Upper lobe of right lung (tissue), 1 donor: ENCODE data around the gene MYO16. TPM values are rescaled to one million over a fixed set of nuclear protein-coding genes. Genes with fewer than 3 reads are reported as not detected.
"Not testable (repeated sequence)": the region's sequence is repeated elsewhere in the genome, so short reads cannot be mapped to it uniquely, and the experiment has no call there.

Source experiments
- ATAC-seq: fragments of 200-7000 bp; cut with Tn5 transposase; one replicate; pipeline ENCODE4 v1.9.1; 2020; ENCODE audit warnings: mild to moderate bottlenecking, moderate library complexity
- DNase-seq: peaks from one replicate; pipeline ENCODE4 v3.0.0-alpha.2; 2020
- H3K27ac ChIP-seq: fragments of 200-600 bp; one replicate; pipeline ENCODE4 v1.8.0; 2022
- H3K27me3 ChIP-seq: fragments of 200-600 bp; one replicate; pipeline ENCODE4 v1.8.0; 2022; ENCODE audit warnings: mild to moderate bottlenecking
- H3K36me3 ChIP-seq: fragments of 200-600 bp; one replicate; pipeline ENCODE4 v1.8.0; 2022
- H3K4me1 ChIP-seq: fragments of 200-600 bp; one replicate; pipeline ENCODE4 v1.8.0; 2022
- H3K4me3 ChIP-seq: fragments of 200-600 bp; one replicate; pipeline ENCODE4 v1.8.0; 2022; ENCODE audit warnings: mild to moderate bottlenecking
- H3K9me3 ChIP-seq: fragments of 200-600 bp; one replicate; pipeline ENCODE4 v1.8.0; 2022
- intact Hi-C: fragments of 100-400 bp; cut with DNase I; formaldehyde crosslinking; loops from one replicate; pipeline ENCODE4 v1.11.0; 2022
- total RNA-seq: library from RNA; stranded (reverse); fragmentation: NEBNext Ultra II Directional; extraction: Animal tissue kit (Norgen Biotek cat#: 25700); gene quantifications from one replicate; pipeline ENCODE4 v1.2.1, GENCODE V29; 2021
- TF ChIP-seq, protein P1 (sequence below): fragments of 200-600 bp; IDR thresholded peaks from one replicate; pipeline ENCODE4 v1.8.0; 2022; ENCODE audit warnings: antibody characterized with exemption
- donor health status: DM: no; HTN: yes; CAD: no; lungs with severe emphysema.

MYO16 gene
- total RNA-seq, 1 donor from 2014 or later, result 0.46 TPM

DNA sequence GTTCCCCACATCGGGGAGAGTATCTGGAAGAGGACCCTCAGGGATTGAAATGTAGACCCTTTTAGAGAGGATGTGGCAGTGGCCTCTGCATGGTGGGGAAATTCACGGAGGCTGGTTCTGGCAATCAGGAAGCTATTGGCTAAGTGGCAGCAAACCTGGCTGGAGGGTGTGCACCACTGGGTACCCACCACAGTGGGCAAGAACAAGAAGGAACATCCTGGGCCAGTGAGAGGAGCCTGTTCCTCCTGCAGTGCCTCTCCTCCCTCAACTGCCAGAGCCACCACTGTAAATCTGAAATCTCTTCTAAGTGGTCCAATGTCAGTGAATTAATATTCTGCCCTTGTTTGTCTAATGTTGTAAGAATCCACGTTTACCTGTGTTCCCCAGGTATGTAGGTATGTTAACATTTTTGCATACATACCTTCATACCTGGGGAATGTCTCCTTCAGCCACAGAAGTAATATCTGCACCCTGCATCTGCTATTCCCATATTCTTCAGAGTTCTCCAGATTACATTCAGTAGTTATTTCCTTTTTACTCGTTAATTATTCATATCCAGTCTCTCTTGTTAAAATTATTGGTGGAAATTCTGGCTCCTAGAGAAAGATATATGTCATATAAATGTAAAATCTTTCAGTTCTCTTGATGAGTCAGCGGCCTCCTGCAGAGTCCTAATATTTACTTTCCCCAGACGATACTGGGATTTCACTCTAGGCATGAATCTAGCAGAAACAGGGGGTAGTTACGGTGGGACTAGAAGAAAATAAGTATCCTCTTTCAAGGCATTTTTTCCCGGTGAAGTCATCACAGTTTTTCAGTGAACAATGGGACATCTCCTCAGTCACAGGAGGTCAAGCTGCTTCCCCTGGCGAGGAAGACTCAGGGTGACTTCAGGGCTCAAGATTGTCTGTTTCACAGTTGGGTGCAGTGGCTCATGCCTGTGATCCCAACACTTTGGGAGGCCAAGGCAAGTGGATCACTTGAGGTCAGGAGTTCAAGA is 148.3 kb downstream of the MYO16 start:
- DNase-seq (no peak), ATAC-seq (no peak)
- no peaks in the 10 kb centered on the region for H3K4me1 ChIP-seq
- TF ChIP-seq, protein P1, sequence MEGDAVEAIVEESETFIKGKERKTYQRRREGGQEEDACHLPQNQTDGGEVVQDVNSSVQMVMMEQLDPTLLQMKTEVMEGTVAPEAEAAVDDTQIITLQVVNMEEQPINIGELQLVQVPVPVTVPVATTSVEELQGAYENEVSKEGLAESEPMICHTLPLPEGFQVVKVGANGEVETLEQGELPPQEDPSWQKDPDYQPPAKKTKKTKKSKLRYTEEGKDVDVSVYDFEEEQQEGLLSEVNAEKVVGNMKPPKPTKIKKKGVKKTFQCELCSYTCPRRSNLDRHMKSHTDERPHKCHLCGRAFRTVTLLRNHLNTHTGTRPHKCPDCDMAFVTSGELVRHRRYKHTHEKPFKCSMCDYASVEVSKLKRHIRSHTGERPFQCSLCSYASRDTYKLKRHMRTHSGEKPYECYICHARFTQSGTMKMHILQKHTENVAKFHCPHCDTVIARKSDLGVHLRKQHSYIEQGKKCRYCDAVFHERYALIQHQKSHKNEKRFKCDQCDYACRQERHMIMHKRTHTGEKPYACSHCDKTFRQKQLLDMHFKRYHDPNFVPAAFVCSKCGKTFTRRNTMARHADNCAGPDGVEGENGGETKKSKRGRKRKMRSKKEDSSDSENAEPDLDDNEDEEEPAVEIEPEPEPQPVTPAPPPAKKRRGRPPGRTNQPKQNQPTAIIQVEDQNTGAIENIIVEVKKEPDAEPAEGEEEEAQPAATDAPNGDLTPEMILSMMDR, result no peak
- no peaks in the 10 kb centered on the region for H3K27me3 ChIP-seq
- no peak overlapping the region for H3K27ac ChIP-seq
- no peaks in the 10 kb centered on the region for H3K36me3 ChIP-seq
- intact Hi-C loops, result no loop called here
- no peak overlapping the region for H3K4me3 ChIP-seq
- H3K9me3 ChIP-seq, result no peaks in the 10 kb centered on the region

DNA sequence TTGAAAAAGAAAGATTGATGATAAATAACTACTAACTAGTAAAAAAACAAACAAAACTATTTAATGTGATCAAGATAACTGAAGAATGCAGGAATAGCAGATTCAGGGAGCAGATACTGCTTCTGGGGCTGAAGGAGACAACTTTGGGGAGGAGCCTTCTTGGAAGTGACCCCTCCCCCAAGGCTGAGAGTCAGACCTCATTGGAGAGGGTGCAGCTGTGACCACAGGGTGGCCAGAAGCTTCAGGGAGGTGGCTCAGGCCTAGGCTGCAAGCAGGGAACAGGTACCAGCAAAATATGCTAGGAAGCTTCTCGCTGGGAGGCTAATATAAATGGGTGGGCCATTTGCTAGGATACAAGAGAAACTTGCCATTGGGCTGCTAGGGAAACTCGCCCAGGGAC is 149.9 kb downstream of the MYO16 start:
- Histone ChIP-seq H3K36me3 (no peaks in the 10 kb centered on the region), H3K9me3 (no peaks in the 10 kb centered on the region), H3K4me3 (no peak overlapping the region), H3K27me3 (no peaks in the 10 kb centered on the region), H3K27ac (no peak overlapping the region), H3K4me1 (no peaks in the 10 kb centered on the region)
- TF ChIP-seq, protein P1, result no peak
- ATAC-seq (no peak), DNase-seq (no peak)
- intact Hi-C loops, result no loop called here

DNA sequence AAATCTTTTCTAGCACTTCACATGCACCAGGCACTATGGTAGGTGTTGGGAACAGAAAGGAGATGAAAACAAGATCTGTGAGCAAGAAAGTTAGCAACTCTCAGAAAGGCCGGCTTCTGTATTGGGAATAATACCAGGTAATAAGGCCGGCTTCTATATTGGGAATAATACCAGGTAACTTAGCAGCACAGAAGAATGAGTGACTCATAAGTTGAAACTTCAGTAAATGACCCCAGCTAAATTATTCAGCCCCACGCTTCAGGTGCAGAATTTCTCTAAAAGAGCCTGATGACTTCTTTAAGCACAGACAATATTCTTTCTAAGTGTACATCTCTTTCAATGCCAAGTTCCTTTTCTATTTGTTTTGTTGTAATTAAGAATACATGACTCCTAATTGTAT is 151.3 kb downstream of the MYO16 start:
- Histone ChIP-seq H3K36me3 (no peaks in the 10 kb centered on the region), H3K4me3 (no peak overlapping the region), H3K9me3 (no peaks in the 10 kb centered on the region), H3K4me1 (no peaks in the 10 kb centered on the region), H3K27ac (no peak overlapping the region), H3K27me3 (no peaks in the 10 kb centered on the region)
- intact Hi-C loops, result no loop called here
- TF ChIP-seq, protein P1, result no peak
- ATAC-seq (no peak), DNase-seq (no peak)

DNA sequence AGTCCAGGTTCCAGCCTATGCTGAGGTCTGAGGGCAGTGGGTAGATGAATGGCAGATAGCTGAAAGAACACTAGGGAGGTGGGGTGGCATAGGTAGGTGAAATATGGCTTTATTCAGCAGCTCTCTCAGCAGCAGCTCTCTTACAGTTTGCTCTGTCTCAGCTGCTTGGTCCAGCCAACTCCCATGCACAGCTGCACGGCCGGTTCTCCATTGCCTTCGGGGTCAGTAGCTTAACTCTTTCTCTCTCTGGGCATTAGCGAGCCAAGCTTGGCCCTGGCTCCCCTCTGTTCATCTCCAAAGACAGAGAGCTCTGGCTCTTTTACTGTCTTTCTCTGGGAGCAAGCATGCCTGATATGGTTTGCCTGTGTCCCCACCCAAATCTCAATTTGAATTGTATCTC is 151.9 kb downstream of the MYO16 start:
- Histone ChIP-seq H3K4me1 (no peaks in the 10 kb centered on the region), H3K36me3 (no peaks in the 10 kb centered on the region), H3K4me3 (no peak overlapping the region), H3K9me3 (no peaks in the 10 kb centered on the region), H3K27ac (no peak overlapping the region), H3K27me3 (no peaks in the 10 kb centered on the region)
- ATAC-seq (no peak), DNase-seq (no peak)
- TF ChIP-seq, protein P1, result no peak
- intact Hi-C loops, result no loop called here

DNA sequence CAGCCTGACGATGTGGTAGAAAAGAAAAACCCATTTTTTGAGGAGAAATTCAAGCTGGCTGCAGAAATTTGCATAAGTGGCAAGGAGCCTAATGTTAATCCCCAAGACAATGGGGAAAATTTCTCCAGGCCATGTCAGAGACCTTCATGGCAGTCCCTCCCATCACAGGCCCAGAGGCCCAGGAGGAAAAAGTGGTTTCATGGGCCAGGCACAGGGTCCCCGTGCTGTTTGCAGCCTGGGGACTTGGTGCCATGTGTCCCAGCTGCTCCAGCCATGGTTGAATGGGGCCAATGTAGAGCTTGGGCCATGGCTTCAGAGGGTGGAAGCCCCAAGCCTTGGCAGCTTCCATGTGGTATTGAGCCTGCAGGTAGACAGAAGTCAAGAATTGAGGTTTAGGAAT is 153.1 kb downstream of the MYO16 start:
- intact Hi-C loops, H3K9me3 ChIP-seq, ATAC-seq, H3K4me3 ChIP-seq, DNase-seq, H3K27ac ChIP-seq, H3K36me3 ChIP-seq, H3K27me3 ChIP-seq, H3K4me1 ChIP-seq: not testable (repeated sequence)

DNA sequence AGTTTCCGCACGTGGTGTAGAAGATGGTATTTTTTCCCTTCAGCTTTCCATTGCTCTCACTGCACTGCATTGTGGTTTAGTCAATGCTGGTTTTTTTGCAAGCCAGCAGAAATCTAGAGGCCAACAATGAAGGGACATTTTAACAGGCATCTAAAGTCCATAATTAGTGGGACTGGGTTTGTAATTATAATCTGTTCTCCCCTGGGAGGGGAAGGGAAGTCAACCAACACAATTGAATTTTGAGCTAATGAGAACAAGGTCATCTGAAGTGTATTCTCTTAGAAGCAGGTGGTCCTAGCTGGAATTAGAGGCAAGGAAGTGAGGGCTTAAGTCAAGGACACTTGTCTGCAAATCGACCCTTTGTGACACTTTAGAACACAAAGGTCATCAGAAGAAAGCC is 156.4 kb downstream of the MYO16 start:
- Histone ChIP-seq H3K36me3 (no peaks in the 10 kb centered on the region), H3K27ac (no peak overlapping the region), H3K4me3 (no peak overlapping the region), H3K4me1 (no peaks in the 10 kb centered on the region), H3K9me3 (no peaks in the 10 kb centered on the region), H3K27me3 (peaks cover 3% of the 10 kb centered on the region)
- intact Hi-C loops, result no loop called here
- ATAC-seq (no peak), DNase-seq (no peak)
- TF ChIP-seq, protein P1, result no peak
